Left colon (tissue), 2 donors: Measurements from ENCODE around the gene CA12. TPM values are rescaled to one million over a fixed set of nuclear protein-coding genes. Genes with fewer than 3 reads are reported as not detected.

Experiments used
- ATAC-seq: fragments of 200-7000 bp; cut with Tn5 transposase; one replicate; pipeline ENCODE4 v1.9.1; 2020; ENCODE audit warnings: mild to moderate bottlenecking, moderate library complexity
- DNase-seq, 2 donors: peaks; one replicate each; pipeline ENCODE4 v3.0.0-alpha.2; 2020
- intact Hi-C, 2 donors: fragments of 100-400 bp; cut with DNase I in 1 of 2; cut with micrococcal nuclease in 1 of 2; formaldehyde crosslinking; loops; one replicate each; pipeline versions ENCODE4 v1.11.2 to v1.14.0; 2022; cut with DNase I, micrococcal nuclease
- total RNA-seq, 2 donors: library from RNA; stranded (reverse); fragmentation: NEBNext Ultra II Directional; extraction: Animal tissue kit (Norgen Biotek cat#: 25700); gene quantifications; one replicate each; pipeline ENCODE4 v1.2.1, GENCODE V29; 2021
- donor health status: DM: no; HTN: no; CAD: no.
- donor health status: DM: yes; HTN: yes; CAD: no.

CA12 gene
- total RNA-seq, 2 donors from 2014 or later, result 255 to 397 TPM

GRCh38 chr15:63296195-63296594, 85.5 kb downstream of the CA12 start:
- ATAC-seq (no peak), DNase-seq (no peak)
- intact Hi-C loops, result no loop called here

GRCh38 chr15:63295341-63295740, 86.3 kb downstream of the CA12 start:
- DNase-seq, result no peak
- ATAC-seq, result no peak
- intact Hi-C loops, result no loop called here

GRCh38 chr15:63294359-63294758, 87.3 kb downstream of the CA12 start:
- peak; percentile 45 for ATAC-seq
- intact Hi-C loops, result no loop called here

GRCh38 chr15:63292771-63293170, 88.9 kb downstream of the CA12 start:
- intact Hi-C loops, result no loop called here
- DNase-seq (no peak), ATAC-seq (no peak)

More at GRCh38 chr15:63294359-63294758, 87.3 kb downstream of the CA12 start:
- DNase-seq, result no peak

- ATAC-seq, result no peak
- intact Hi-C loops, result no loop called here
Observed at GRCh38 chr15:63292241-63292640, 89.4 kb downstream of the CA12 start.

GRCh38 chr15:63291507-63291906, 90.1 kb downstream of the CA12 start:
- intact Hi-C loops, result no loop called here
- ATAC-seq, result peak; percentile 53
- DNase-seq, result no peak

More at GRCh38 chr15:63292241-63292640, 89.4 kb downstream of the CA12 start:
- no peak for DNase-seq

GRCh38 chr15:63288778-63289378, 92.8 kb downstream of the CA12 start:
- DNase-seq, result no peak
- ATAC-seq, result peak; percentile 78
- intact Hi-C loops, result loop anchor here in 1 of 2 donors (2.0 kb wide), 1 partner anchor 114 kb away; no protein-coding TSS in a partner anchor

- intact Hi-C loops, result loop anchor here in 1 of 2 donors (2.0 kb wide), 1 partner anchor 114 kb away; no protein-coding TSS in a partner anchor
- DNase-seq (no peak), ATAC-seq (no peak)
Observed at GRCh38 chr15:63288342-63288741, 93.3 kb downstream of the CA12 start.

GRCh38 chr15:63287109-63287508, 94.5 kb downstream of the CA12 start:
- no peak for ATAC-seq
- DNase-seq, result no peak
- intact Hi-C loops, result no loop called here

GRCh38 chr15:63284335-63284734, 97.3 kb downstream of the CA12 start:
- ATAC-seq (no peak), DNase-seq (no peak)
- intact Hi-C loops, result no loop called here

- no peak for ATAC-seq
- no peak for DNase-seq
- intact Hi-C loops, result no loop called here
Observed at GRCh38 chr15:63283126-63283525, 98.5 kb downstream of the CA12 start.

- intact Hi-C loops, result no loop called here
- peak; percentile 15 for ATAC-seq
- peak in 1 of 2 donors; percentile 25 for DNase-seq
Observed at GRCh38 chr15:63277893-63278456, 103.7 kb downstream of the CA12 start.

GRCh38 chr15:63277038-63277892, 104.4 kb downstream of the CA12 start, which contains the start of gene APH1B:
Gene APH1B (plus strand): TSS chr15:63277605. CDS start chr15:63277624, 19 bp downstream.
- intact Hi-C loops, result no loop called here
- ATAC-seq (peak; percentile 89), DNase-seq (peak; percentile 85 to 90)

GRCh38 chr15:63276342-63277037, 105.2 kb downstream of the CA12 start:
- intact Hi-C loops, result no loop called here
- no peak for DNase-seq
- ATAC-seq, result peak; percentile 10

GRCh38 chr15:63274427-63274826, 107.2 kb downstream of the CA12 start:
- no peak for ATAC-seq
- no peak for DNase-seq
- intact Hi-C loops, result no loop called here
